ENCODE measurements around the gene BBS9. TPM values are rescaled to one million over a fixed set of nuclear protein-coding genes. Genes with fewer than 3 reads are reported as not detected.
"Not testable (repeated sequence)": the region's sequence is repeated elsewhere in the genome, so short reads cannot be mapped to it uniquely, and the experiment has no call there.

The BBS9 gene
- total RNA-seq, 1 donor from 2014 or later: 3.8 TPM

DNA sequence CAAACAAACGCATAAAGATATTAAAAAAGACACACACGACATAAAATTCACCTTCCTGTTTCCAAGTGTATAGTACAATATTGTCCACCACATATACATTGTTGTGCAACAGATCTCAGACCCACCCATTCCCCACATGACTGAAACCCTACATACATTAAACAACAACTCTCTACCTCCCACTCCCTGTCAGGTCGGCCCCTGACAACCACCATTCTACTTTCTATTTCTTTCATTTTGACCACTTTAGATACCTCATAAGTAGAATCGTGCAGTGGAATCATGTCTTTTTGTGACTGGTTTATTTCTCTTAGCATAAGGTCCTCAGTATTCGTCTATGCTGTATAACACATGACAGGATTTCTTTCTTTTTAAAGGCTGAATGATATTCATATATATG is 320.5 kb downstream of the BBS9 start:
- Mint-ChIP-seq H3K9me3 (peaks cover 6% of the 10 kb centered on the region), H3K36me3 (ENCODE audit: low read depth) (no peaks in the 10 kb centered on the region), H3K27ac (no peak overlapping the region), H3K4me3 (no peak overlapping the region), H3K4me1 (ENCODE audit: low read depth) (no peaks in the 10 kb centered on the region), H3K27me3 (ENCODE audit: insufficient read depth) (no peaks in the 10 kb centered on the region)
- intact Hi-C loops (cut with micrococcal nuclease): no loop called here
- no peak for DNase-seq (ENCODE audit: low spot score)

DNA sequence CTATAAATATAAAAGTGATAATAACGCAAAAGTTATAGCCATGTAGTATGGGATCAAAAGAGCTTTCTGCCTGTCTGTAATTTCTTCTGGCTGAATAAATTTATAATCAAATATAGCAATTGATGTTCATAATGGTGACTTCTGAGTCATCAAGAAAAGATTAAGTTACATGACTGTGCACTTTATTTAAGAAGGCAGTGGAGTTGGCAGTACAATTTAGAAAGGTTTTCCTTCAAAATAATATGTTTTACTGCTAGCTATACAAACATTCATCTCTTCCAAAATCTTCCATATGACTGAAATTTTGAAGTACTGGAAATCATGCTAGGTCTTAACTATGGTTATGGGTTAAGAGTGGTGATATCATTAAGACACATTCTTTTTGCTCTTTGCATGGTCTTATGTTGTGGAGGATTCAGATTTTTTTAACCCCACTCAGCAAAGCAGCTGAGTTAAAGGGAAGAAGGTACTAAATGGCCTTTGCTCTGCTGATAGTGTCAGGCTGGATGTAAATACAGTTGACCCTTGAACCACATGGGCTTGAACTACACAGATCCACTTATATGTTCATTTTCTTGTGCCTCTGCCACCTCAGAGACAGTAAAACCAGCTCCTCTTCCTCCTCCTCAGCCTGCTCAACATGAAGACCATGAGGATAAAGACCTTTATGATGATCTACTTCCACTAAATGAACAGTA is 323.6 kb downstream of the BBS9 start:
- H3K36me3 Mint-ChIP-seq (ENCODE audit: low read depth): no peaks in the 10 kb centered on the region
- no peak for DNase-seq (ENCODE audit: low spot score)
- intact Hi-C loops (cut with micrococcal nuclease): no loop called here
- H3K27ac Mint-ChIP-seq: no peak overlapping the region
- H3K9me3 Mint-ChIP-seq: peaks cover 6% of the 10 kb centered on the region
- H3K27me3 Mint-ChIP-seq (ENCODE audit: insufficient read depth): no peaks in the 10 kb centered on the region
- no peak overlapping the region for H3K4me3 Mint-ChIP-seq
- no peaks in the 10 kb centered on the region for H3K4me1 Mint-ChIP-seq (ENCODE audit: low read depth)

DNA sequence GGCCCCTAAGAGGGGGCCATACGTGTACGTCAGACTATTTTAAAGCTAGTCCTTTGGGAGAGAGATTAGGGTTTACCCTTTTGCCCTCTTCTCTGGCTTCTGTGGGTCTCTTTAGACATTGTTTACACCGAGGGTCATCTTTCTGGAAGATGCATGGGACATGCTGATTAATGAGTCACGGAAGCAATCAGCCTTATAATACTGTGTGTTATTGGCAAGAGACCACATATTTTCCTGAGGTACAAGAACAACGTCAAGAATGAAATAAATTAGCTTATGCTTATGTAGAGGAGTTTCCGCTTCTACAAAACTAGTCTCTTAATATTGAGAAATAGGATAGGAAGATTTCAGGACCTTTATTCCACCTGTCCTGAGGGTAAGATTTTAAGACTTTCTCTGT is 327.7 kb downstream of the BBS9 start:
- no peak for DNase-seq (ENCODE audit: low spot score)
- no peaks in the 10 kb centered on the region for H3K4me1 Mint-ChIP-seq (ENCODE audit: low read depth)
- no peak overlapping the region for H3K27ac Mint-ChIP-seq
- H3K27me3 Mint-ChIP-seq (ENCODE audit: insufficient read depth): no peaks in the 10 kb centered on the region
- no peak overlapping the region for H3K4me3 Mint-ChIP-seq
- no peaks in the 10 kb centered on the region for H3K36me3 Mint-ChIP-seq (ENCODE audit: low read depth)
- peaks cover 2% of the 10 kb centered on the region for H3K9me3 Mint-ChIP-seq
- intact Hi-C loops (cut with micrococcal nuclease): no loop called here

DNA sequence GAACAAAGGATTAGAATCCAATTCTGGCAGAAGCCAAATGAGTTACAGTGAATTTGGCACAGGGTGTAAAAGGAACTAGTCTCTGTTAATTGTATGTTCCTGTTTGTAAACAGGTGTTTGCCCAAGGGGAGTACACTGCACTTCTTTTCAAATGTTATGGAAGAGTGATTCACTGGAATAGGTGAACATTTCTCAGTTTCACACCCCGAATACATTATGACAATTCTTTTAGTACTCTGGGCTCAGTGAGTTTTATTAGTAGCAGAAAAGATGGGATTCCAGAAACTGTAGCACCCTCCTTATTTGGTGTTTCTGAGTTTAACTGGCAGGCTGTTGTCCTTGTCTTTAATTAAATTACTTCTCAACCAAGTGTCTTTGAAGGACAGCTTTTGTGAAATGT is 329.2 kb downstream of the BBS9 start:
- Mint-ChIP-seq H3K27me3 (ENCODE audit: insufficient read depth) (no peaks in the 10 kb centered on the region), H3K27ac (no peak overlapping the region), H3K4me1 (ENCODE audit: low read depth) (no peaks in the 10 kb centered on the region), H3K9me3 (no peaks in the 10 kb centered on the region), H3K36me3 (ENCODE audit: low read depth) (no peaks in the 10 kb centered on the region), H3K4me3 (no peak overlapping the region)
- intact Hi-C loops (cut with micrococcal nuclease): no loop called here
- DNase-seq (ENCODE audit: low spot score): no peak

DNA sequence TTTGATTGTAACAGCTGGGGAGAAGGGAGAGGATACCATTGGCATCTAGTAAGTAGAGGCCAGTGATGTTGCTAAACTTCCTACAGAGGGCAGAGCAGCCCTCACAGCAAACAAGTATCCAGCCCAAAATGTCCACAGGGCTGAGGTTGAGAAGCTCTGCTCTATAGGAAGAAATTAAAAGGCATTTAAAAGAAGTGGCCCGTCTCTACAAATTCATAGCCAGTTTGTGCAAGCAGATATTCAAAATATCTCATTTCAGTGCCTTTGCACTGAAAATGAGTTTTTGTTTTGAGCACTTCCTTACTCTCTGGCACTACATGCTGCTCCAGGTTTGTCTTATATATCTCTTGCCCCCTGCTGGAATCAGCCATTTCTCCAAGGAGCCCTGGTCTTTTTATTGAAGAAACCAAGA is 330.0 kb downstream of the BBS9 start:
- H3K4me1 Mint-ChIP-seq (ENCODE audit: low read depth): no peaks in the 10 kb centered on the region
- no peaks in the 10 kb centered on the region for H3K36me3 Mint-ChIP-seq (ENCODE audit: low read depth)

DNA sequence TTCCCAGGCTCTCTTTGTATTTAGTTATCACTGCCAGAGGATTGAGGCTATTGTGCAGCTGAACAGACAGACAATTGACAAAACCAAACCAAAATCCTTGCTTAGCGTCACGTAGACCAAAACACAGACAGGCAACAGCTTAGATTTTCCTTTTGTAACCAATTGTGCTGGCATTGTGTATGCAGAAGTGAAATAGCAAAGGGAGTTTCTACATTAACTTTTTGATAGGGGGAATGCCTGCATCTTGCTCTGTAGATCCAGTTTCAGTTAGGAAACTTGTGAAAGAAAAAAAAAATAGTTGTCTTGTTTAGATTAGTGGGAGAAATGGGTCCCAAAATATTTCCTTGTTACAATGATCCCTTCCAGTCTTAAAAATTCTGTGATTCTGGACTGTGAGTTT is 333.8 kb downstream of the BBS9 start:
- no peaks in the 10 kb centered on the region for H3K36me3 Mint-ChIP-seq (ENCODE audit: low read depth)
- H3K4me1 Mint-ChIP-seq (ENCODE audit: low read depth): no peaks in the 10 kb centered on the region
- intact Hi-C loops (cut with micrococcal nuclease): no loop called here
- no peak for DNase-seq (ENCODE audit: low spot score)
- H3K27me3 Mint-ChIP-seq (ENCODE audit: insufficient read depth): no peaks in the 10 kb centered on the region
- no peaks in the 10 kb centered on the region for H3K9me3 Mint-ChIP-seq
- H3K4me3 Mint-ChIP-seq: no peak overlapping the region
- no peak overlapping the region for H3K27ac Mint-ChIP-seq

More for the DNA sequence above, 330.0 kb downstream of the BBS9 start:
- H3K9me3 Mint-ChIP-seq: no peaks in the 10 kb centered on the region
- H3K27me3 Mint-ChIP-seq (ENCODE audit: insufficient read depth): no peaks in the 10 kb centered on the region
- H3K4me3 Mint-ChIP-seq: no peak overlapping the region
- DNase-seq (ENCODE audit: low spot score): no peak
- intact Hi-C loops (cut with micrococcal nuclease): no loop called here
- no peak overlapping the region for H3K27ac Mint-ChIP-seq

DNA sequence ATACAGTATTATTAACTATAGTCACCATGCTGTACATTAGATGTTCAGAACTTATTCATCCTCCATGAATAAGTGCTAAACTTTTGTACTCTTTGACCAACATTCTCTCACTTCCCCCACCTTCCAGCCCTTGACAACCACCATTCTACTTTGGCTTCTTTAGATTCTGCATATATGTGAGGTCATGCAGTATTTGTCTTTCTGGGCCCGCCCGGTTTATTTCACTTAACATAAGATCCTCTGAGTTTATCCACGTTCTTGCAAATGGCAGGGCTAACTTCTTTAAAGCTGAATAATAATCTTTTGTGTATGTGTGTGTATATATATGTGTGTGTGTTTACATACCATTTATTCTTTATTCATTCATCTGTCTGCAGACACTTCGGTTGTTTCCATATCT is 336.8 kb downstream of the BBS9 start:
- Mint-ChIP-seq H3K36me3 (ENCODE audit: low read depth) (no peaks in the 10 kb centered on the region), H3K4me1 (ENCODE audit: low read depth) (no peaks in the 10 kb centered on the region), H3K27me3 (ENCODE audit: insufficient read depth) (no peaks in the 10 kb centered on the region), H3K9me3 (no peaks in the 10 kb centered on the region), H3K4me3 (no peak overlapping the region), H3K27ac (no peak overlapping the region)
- intact Hi-C loops (cut with micrococcal nuclease): no loop called here
- DNase-seq (ENCODE audit: low spot score): no peak

DNA sequence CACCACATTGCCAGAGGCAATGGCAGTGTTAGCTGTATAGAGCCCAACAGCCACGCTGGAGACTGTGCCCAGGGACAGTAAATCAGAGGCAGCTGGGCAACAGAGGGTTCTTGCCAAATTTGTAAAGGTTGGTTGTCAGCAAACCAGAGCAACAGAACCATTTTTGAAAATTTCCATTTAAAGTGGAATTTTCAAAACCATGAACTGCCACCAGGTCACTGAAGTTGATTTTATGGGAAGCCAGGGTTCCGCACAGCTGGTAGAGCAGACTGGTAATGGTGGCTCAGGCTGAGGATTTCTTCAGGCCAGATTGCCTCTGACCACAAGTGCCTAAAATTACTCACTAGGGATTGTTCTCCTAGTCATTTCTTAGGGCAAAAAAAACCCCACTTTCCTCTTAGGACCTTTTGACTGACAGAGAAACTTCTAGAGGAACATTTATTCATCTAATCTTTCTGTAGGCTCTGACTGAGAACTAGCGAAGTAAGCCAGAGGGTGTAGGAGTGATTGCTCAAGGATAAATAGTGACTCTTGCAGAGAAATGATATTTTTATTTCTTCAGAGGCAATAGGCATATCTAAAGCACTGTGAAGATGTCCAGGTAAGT is 342.4 kb downstream of the BBS9 start:
- Mint-ChIP-seq H3K4me1 (ENCODE audit: low read depth) (no peaks in the 10 kb centered on the region), H3K36me3 (ENCODE audit: low read depth) (no peaks in the 10 kb centered on the region), H3K4me3 (no peak overlapping the region), H3K27ac (no peak overlapping the region), H3K9me3 (no peaks in the 10 kb centered on the region), H3K27me3 (ENCODE audit: insufficient read depth) (no peaks in the 10 kb centered on the region)
- intact Hi-C loops (cut with micrococcal nuclease): loop anchor here (10.0 kb wide), 1 partner anchor 63 kb away; no protein-coding TSS in a partner anchor
- no peak for DNase-seq (ENCODE audit: low spot score)

DNA sequence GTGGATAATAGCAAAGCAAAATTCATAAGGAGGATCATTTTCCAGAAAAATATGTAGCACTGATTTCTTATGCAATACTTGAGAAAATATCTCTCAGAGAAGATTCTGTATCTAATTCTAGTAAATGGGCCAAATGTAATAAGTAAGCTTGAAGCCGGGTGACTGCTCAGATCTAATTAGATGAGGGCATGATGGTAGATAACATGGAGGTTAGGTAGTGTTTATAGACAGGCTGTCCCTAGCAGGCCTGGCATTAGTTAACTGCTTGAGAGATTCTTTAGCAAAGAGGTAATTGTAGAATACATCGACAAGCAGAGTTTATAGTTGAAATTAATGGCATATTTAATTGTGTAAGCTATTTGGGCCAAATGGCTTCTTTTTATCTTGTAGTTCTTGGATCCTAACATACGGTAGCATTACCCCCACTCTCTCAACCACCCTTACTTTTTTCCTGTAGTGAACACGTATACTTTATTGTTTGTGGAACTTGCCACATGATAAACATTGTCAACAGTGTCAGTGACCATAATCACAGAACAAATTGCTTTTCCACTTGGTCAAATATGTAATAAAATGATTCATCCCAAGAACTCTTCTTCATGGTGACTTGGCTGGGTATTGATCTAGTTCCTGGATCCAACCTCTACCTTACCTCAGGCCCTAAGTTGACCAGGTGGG is 343.1 kb downstream of the BBS9 start:
- intact Hi-C loops (cut with micrococcal nuclease): loop anchor here (10.0 kb wide), 1 partner anchor 62 kb away; no protein-coding TSS in a partner anchor
- DNase-seq (ENCODE audit: low spot score): no peak
- no peaks in the 10 kb centered on the region for H3K4me1 Mint-ChIP-seq (ENCODE audit: low read depth)
- no peaks in the 10 kb centered on the region for H3K9me3 Mint-ChIP-seq
- H3K36me3 Mint-ChIP-seq (ENCODE audit: low read depth): no peaks in the 10 kb centered on the region
- no peak overlapping the region for H3K4me3 Mint-ChIP-seq
- H3K27ac Mint-ChIP-seq: no peak overlapping the region
- H3K27me3 Mint-ChIP-seq (ENCODE audit: insufficient read depth): no peaks in the 10 kb centered on the region

DNA sequence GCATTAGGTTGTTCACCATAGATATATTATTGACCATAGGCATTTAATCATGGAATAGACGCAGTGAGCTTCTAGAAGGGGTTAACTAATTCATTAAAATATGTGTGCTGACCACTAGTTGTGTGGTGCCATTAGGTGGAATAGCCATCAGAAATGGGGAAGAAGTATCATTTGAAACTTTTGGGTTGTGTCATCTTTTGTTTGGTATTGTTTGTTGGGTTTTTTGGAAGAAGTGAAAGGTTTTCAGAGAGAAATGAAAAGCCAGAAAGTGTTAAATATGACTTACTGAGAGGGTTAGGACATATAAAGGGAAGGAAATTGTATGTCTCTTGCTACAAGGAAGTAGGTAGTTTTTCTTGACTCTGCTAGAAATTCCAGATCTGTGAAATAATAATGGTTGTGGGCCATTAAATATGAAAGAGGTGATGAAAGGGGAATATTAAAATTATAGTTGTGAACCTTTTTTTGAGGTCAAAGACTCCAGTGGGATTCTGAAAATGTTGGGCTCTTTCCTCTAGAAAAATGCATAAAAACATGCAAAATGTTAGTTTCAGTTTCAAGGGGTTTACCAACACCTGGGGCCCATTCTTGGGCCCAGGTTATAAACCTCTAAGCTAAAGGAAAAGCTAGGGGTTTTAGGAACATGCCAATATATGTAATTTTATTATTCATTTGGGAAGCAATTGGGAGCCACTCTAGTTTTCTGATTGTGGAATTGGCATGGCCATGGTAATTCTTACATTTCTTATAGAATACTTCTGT is 348.5 kb downstream of the BBS9 start:
- DNase-seq (ENCODE audit: low spot score): no peak
- Mint-ChIP-seq H3K27me3 (ENCODE audit: insufficient read depth) (no peaks in the 10 kb centered on the region), H3K27ac (no peak overlapping the region), H3K9me3 (peaks cover 4% of the 10 kb centered on the region), H3K36me3 (ENCODE audit: low read depth) (no peaks in the 10 kb centered on the region), H3K4me3 (no peak overlapping the region), H3K4me1 (ENCODE audit: low read depth) (no peaks in the 10 kb centered on the region)
- intact Hi-C loops (cut with micrococcal nuclease): loop anchor here (10.0 kb wide), 1 partner anchor 57 kb away; no protein-coding TSS in a partner anchor

DNA sequence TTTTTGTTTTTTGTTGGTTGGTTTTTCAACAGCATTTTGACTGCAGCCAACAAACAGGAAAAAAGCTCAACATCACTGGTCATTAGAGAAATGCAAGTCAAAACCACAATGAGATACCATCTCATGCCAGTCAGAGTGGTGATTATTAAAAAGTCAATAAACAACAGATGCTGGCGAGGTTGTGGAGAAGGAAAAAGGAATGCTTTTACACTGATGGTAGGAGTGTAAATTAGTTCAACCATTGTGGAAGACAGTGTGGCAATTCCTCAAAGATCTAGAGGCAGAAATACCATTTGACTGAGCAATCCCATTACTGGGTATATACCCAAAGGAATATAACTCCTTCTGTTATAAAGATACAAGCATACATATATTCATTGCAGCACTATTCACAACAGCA is 355.1 kb downstream of the BBS9 start:
- H3K27me3 Mint-ChIP-seq (ENCODE audit: insufficient read depth); H3K4me3 Mint-ChIP-seq; H3K27ac Mint-ChIP-seq; intact Hi-C loops (cut with micrococcal nuclease); DNase-seq (ENCODE audit: low spot score); H3K4me1 Mint-ChIP-seq (ENCODE audit: low read depth); H3K36me3 Mint-ChIP-seq (ENCODE audit: low read depth); H3K9me3 Mint-ChIP-seq: not testable (repeated sequence)

DNA sequence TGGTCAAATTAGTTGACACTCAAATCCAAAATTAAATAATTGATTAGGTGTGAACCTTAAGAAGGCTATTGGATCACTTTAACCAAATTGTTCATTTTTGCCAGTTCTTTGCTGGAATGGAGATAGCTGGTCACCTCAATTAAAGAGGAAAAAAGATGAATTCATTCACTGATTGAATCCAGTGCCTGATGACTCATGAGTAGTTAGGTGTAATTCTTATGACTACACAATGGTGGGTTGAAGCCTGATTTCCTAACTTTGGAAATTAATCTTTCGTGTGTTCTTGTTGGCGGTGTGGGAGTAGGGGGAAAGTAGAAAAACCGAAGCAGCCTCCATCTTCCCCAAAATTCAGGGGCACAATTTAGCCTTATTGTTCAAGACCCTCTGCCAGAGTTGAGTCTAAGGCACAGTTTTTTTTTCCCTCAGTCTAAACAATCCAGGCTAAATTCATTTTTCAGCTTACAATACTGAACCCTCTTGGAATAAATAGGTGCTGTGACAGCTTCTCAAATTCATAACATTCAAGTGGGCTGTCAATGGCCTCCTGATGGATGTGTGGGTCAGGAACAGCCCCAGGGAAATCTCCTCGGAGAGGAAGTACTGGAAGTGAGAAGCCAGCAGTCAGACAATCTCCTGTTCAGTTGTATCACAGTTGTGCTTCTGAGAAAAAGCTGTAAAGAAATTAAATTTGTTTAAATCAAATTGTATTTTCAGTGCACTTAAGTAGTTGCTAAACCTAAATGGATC is 356.6 kb downstream of the BBS9 start:
- Mint-ChIP-seq H3K27me3 (ENCODE audit: insufficient read depth) (no peaks in the 10 kb centered on the region), H3K36me3 (ENCODE audit: low read depth) (no peaks in the 10 kb centered on the region), H3K4me3 (no peak overlapping the region), H3K4me1 (ENCODE audit: low read depth) (no peaks in the 10 kb centered on the region), H3K27ac (no peak overlapping the region), H3K9me3 (no peaks in the 10 kb centered on the region)
- DNase-seq (ENCODE audit: low spot score): no peak
- intact Hi-C loops (cut with micrococcal nuclease): no loop called here

All from activated T-helper 1 cell treated with anti-CD3 and anti-CD28 coated beads, Interleukin-12 subunit alpha, Interleukin-12 subunit beta, Interleukin-2, Interleukin-4 antibody, amounts not matched to agents 30 ng/mL and 10 ng/mL and 1 ng/mL, durations not matched to agents 14 hours and 24 hours and 36 hours (primary cell).